AG10803 (cell line): ENCODE measurements around the gene STEAP3.

Source experiments
- DNase-seq: peaks from one replicate; pipeline ENCODE4 v3.0.0; 2010; ENCODE audit warnings: low read depth
- H3K4me3 ChIP-seq: 2 replicates; pipeline ENCODE4 v1.5.1; 2011; ENCODE audit warnings: mild to moderate bottlenecking, low read length, control low read depth
- TF ChIP-seq, protein P1 (sequence below): conservative IDR thresholded peaks from 2 replicates; pipeline ENCODE4 v1.5.1; 2011; ENCODE audit warnings: mild to moderate bottlenecking, low read length, control low read depth, inconsistent platforms

The STEAP3 gene, protein sequence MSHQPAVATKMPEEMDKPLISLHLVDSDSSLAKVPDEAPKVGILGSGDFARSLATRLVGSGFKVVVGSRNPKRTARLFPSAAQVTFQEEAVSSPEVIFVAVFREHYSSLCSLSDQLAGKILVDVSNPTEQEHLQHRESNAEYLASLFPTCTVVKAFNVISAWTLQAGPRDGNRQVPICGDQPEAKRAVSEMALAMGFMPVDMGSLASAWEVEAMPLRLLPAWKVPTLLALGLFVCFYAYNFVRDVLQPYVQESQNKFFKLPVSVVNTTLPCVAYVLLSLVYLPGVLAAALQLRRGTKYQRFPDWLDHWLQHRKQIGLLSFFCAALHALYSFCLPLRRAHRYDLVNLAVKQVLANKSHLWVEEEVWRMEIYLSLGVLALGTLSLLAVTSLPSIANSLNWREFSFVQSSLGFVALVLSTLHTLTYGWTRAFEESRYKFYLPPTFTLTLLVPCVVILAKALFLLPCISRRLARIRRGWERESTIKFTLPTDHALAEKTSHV

DNA sequence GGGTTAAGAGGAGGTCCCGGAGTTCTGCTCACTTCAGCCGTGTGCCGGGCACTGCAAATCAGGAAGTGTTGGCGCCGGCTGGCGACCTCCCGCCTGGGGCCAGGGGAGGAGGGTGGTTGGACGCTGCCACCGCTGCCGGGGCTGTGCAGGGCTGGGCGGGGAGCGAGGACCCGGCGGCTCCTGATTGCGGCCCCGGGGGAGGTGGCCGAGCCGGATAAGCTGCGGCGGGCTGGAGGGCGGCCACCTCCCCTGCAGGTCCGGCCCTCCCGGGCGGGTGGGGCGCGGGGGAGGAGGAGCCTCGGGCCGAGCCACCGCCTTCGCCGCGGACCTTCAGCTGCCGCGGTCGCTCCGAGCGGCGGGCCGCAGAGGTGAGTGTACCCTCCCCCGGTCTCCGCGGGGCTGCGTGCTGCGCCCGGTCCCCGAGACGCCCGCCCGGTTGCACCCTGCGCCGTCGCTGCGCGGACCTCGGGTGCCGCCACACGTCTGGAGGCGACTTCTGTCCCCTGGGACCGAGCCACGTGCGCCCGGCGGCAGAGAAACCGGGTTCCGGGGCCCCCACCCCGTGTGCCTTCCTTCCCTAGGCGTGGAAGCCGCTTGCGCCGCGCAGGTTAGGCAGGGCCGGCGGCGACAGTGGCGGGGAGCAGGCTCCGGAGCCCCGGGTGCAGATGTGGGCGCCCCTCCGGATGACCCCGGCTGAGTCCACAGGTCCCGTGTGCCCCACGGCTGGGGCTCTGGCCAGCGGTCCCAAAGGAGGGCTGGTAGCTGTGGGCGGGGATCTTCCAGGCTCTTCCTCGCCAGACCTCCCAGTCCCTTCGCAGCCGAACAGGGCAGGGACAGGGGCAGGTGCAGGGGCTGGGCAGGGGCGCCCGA is at the start of gene STEAP3:
Gene STEAP3 (plus strand): TSS at position 314 of the 870 bp plus-strand sequence. CDS start 7,179 bp downstream, outside the sequence.
- H3K4me3 ChIP-seq, result peak within 1 kb of the TSS; percentile 67
- DNase-seq, result peak; percentile 49
- TF ChIP-seq, protein P1, sequence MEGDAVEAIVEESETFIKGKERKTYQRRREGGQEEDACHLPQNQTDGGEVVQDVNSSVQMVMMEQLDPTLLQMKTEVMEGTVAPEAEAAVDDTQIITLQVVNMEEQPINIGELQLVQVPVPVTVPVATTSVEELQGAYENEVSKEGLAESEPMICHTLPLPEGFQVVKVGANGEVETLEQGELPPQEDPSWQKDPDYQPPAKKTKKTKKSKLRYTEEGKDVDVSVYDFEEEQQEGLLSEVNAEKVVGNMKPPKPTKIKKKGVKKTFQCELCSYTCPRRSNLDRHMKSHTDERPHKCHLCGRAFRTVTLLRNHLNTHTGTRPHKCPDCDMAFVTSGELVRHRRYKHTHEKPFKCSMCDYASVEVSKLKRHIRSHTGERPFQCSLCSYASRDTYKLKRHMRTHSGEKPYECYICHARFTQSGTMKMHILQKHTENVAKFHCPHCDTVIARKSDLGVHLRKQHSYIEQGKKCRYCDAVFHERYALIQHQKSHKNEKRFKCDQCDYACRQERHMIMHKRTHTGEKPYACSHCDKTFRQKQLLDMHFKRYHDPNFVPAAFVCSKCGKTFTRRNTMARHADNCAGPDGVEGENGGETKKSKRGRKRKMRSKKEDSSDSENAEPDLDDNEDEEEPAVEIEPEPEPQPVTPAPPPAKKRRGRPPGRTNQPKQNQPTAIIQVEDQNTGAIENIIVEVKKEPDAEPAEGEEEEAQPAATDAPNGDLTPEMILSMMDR, result no peak

DNA sequence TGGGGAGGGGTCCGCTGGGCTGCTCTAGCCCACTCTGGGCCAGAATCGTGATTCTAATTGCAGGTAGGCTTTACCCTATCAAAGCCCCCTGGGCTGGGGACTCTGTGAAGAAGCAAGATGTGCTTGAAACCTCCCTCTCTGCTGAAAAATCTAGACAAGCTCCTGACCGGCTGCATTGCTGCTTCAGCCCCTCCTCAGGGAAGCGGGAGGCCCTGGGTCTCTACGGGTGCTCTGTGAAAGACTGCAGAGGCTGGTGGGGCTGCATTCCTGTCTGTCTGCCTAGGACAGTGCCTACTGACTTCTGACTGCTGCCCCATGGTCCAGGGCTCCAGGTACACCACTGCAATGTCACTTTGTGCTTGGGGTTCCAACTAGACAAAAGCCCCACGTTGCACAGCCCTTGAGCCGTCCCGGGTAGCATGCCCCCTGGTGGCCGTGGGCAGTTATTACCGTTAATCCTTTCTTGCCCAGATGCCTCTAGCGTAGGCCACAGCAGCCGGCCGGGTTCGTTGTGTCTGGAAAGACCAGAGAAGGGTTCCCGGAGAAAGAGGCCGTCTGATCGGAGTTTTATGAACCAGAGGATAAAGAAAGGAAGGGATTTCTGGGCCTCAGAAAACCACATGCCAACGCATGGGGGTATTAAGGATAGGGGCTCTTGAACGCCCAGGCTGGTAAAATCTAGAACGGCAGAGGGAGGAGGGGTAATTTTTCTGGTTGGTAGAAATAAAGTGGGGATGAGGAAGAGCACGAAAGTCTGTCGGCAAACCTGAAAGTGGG is 49.2 kb upstream of the STEAP3 start:
- peak; percentile 28 for DNase-seq
- TF ChIP-seq, protein P1, result peak; percentile 73
- no peak overlapping the region for H3K4me3 ChIP-seq

DNA sequence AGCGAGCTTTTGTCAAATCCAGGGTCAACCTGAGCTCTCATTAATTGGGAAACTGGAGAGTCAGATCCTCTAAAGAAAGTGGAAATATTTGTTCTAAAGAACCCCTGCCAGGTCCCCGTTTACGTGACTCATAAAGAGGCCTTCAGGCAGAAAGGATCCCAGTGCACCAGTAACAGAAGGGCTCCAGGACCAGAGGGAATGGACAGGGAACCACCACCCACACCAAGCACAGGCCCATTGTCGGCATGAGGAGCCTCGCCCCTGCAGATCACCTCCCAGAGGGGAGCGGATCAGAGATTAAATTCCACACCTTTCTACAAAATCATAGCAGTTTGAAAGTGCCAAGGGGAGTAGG is 48.7 kb upstream of the STEAP3 start:
- DNase-seq, result no peak
- TF ChIP-seq, protein P1, result no peak
- no peak overlapping the region for H3K4me3 ChIP-seq

DNA sequence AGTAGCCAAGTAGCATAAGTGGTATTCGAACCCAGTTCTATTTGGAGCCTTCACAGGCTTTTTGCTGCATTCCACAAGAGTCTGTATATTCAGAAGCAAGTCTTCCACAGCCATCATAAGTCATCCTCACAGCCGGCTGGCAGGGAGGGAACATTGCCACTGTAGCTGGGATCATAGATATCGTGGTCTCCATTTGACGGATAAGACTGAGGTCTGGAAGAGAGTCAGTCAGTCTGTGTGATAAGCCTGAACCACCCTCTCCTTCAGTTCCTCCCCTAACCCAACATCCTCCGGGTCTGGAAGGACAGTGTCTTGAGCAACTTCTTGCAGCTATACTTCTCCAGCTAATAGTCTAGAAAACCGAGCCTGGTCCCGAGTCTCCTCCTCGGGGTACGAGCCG is 48.1 kb upstream of the STEAP3 start:
- TF ChIP-seq, protein P1, result no peak
- H3K4me3 ChIP-seq, result no peak overlapping the region
- DNase-seq, result no peak

DNA sequence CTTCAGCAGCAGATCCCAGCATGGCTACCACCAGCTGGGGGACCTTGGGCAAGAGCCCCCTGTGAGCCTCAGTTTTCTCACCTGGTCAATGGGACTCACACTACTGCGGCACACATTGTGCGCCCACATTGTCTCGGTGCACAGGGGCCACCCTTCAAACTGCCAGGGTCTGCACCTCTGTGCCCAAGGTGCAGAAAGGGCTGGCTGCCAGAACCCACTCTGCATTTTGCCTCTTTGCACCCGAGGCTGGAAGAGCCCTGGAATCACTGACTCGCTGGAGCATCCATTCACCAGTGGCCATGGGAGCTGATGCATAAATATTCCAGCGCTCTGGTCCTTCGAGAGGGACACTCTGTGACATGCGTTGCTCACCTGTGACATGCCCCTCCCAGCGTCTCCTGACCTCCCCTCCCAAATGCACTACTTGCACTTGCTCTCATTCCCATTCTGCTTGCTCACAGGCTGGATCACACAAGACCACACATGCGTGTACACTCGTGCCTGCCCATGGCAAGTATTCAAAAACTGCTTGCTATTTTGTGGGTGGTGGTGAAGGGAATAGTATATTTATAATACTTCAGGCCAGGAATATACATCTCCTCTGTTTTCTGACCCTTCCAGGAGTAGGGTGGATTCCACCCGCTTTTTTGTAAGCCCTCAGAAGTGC is 46.3 kb upstream of the STEAP3 start:
- TF ChIP-seq, protein P1, result no peak
- H3K4me3 ChIP-seq, result no peak overlapping the region
- DNase-seq, result no peak

DNA sequence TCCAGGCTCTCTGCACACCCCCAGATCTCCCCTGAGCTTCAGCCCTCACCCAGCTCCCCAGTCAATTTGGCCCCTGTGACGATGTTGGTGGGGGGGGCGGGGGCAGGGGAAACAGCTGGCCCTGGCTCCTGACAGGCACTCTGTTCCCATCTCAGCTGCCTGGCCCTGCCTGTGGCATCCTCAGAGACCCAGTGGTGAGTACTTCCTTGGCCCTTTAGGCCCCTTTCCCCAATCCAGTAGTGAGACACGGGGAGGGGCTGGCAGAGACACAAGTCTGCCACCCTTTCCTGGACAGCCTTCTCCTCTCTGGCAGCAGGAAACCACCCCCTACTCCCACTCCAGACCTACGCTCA is 45.8 kb upstream of the STEAP3 start:
- no peak overlapping the region for H3K4me3 ChIP-seq
- no peak for DNase-seq
- TF ChIP-seq, protein P1, result no peak
